A673 (cell line): ENCODE data around the gene IGSF10. TPM values are rescaled to one million over a fixed set of nuclear protein-coding genes. Genes with fewer than 3 reads are reported as not detected.

ENCODE experiments used
- BruUV-seq: library from RNA; stranded (reverse); fragments of 400-500 nt; replicated peaks from 2 replicates; lab custom pipeline; 2021; lab: Mats Ljungman, UMichigan
- CTCF ChIA-PET: fragments of 300-600 bp; sonication (Branson Sonifier 250); formaldehyde crosslinking; loops from one replicate; lab custom pipeline; 2022; ENCODE audit warnings: antibody characterized with exemption; lab: Charles Lee
- POLR2A ChIA-PET: fragments of 300-600 bp; sonication (Branson Sonifier 250); formaldehyde crosslinking; loops from one replicate; lab custom pipeline; 2022; ENCODE audit warnings: antibody characterized with exemption; ENCODE audit not compliant: low non-redundant PET; lab: Charles Lee
- DNase-seq: peaks from one replicate; pipeline ENCODE4 v3.0.0-alpha.2; 2015; ENCODE audit warnings: low spot score
- H3K27ac ChIP-seq: fragments of 200-600 bp; sonication (generic); 2 replicates; pipeline ENCODE4 v1.5.1; 2016; ENCODE audit warnings: mixed run types, low read depth, mild to moderate bottlenecking, mixed read lengths, antibody characterized with exemption, low read length; ENCODE audit not compliant: poor library complexity, severe bottlenecking
- H3K27me3 ChIP-seq: fragments of 200-600 bp; sonication (generic); replicated peaks from 2 replicates; pipeline ENCODE4 v1.6.1; 2017; ENCODE audit warnings: mixed run types, low read depth, mild to moderate bottlenecking, mixed read lengths, antibody characterized with exemption, low read length; ENCODE audit not compliant: insufficient read depth, poor library complexity
- H3K36me3 ChIP-seq: fragments of 200-600 bp; sonication (generic); 2 replicates; pipeline ENCODE4 v1.6.1; 2016; ENCODE audit warnings: mixed run types, mild to moderate bottlenecking, mixed read lengths, antibody characterized with exemption, low read length; ENCODE audit not compliant: insufficient read depth, poor library complexity, severe bottlenecking
- H3K4me1 ChIP-seq: fragments of 200-600 bp; sonication (generic); 2 replicates; pipeline ENCODE4 v1.6.1; 2017; ENCODE audit warnings: mixed run types, mild to moderate bottlenecking, mixed read lengths, antibody characterized with exemption, low read length; ENCODE audit not compliant: insufficient read depth, poor library complexity, severe bottlenecking
- H3K4me3 ChIP-seq: fragments of 200-600 bp; sonication (generic); 2 replicates; pipeline ENCODE4 v1.5.1; 2016; ENCODE audit warnings: low read depth, mixed run types, mild to moderate bottlenecking, mixed read lengths, low read length; ENCODE audit not compliant: poor library complexity, severe bottlenecking
- H3K9me3 ChIP-seq: fragments of 200-600 bp; sonication (generic); 2 replicates; pipeline ENCODE4 v1.6.1; 2016; ENCODE audit warnings: mixed run types, low read depth, mild to moderate bottlenecking, mixed read lengths, antibody characterized with exemption, low read length; ENCODE audit not compliant: poor library complexity, severe bottlenecking
- EZH2 ChIP-seq: fragments of 200-600 bp; sonication (generic); IDR thresholded peaks from 2 replicates; pipeline ENCODE4 v1.6.1; 2017; ENCODE audit warnings: borderline replicate concordance, low read depth, mild to moderate bottlenecking, mixed read lengths, antibody characterized with exemption, low read length; ENCODE audit not compliant: poor library complexity, severe bottlenecking
- intact Hi-C: fragments of 100-400 bp; cut with micrococcal nuclease; formaldehyde crosslinking; loops from one replicate; pipeline ENCODE4 v1.10.0; 2022; ENCODE audit not compliant: unreplicated experiment
- total RNA-seq: library from RNA; stranded (reverse); gene quantifications from 2 replicates; pipeline ENCODE4 v1.2.3, GENCODE V29; 2021
- TF ChIP-seq, protein P1 (sequence below): fragments of 300-800, 200-600 bp; sonication (generic); conservative IDR thresholded peaks from 2 replicates; pipeline ENCODE4 v1.5.1; 2017; ENCODE audit warnings: low read depth, mild to moderate bottlenecking, antibody characterized with exemption, low read length, moderate library complexity, mixed read lengths

IGSF10 gene
- total RNA-seq, 1 experiment from 2014 or later: 10.5 TPM

DNA sequence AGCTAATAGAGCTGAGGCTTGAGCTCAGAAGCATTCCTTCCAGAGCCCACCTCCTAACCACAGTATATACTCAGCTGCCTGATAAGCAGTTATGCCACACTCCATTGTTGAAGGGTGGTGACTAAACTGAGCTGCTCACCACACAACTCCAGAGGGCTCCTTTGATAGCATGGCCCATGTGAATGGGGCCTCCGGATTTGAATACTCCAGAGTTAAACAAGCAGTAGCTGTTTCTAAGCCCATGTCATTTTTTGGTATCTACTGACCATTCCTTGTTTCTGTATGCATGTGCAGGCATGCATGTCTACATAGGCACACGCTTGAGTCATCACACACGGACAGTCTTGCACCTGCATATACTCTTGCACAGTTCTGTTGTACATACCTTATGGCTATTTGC is 28.9 kb downstream of the IGSF10 start:
- H3K4me3 ChIP-seq: no peak overlapping the region
- no peak overlapping the region for H3K27ac ChIP-seq
- BruUV-seq: no TSS peak
- no peaks in the 10 kb centered on the region for H3K9me3 ChIP-seq
- intact Hi-C loops: no loop called here
- H3K36me3 ChIP-seq: no peaks in the 10 kb centered on the region
- POLR2A ChIA-PET: no interaction called here
- CTCF ChIA-PET: no interaction called here
- H3K4me1 ChIP-seq: peaks cover 5% of the 10 kb centered on the region
- no peak for TF ChIP-seq EZH2
- TF ChIP-seq, protein P1, sequence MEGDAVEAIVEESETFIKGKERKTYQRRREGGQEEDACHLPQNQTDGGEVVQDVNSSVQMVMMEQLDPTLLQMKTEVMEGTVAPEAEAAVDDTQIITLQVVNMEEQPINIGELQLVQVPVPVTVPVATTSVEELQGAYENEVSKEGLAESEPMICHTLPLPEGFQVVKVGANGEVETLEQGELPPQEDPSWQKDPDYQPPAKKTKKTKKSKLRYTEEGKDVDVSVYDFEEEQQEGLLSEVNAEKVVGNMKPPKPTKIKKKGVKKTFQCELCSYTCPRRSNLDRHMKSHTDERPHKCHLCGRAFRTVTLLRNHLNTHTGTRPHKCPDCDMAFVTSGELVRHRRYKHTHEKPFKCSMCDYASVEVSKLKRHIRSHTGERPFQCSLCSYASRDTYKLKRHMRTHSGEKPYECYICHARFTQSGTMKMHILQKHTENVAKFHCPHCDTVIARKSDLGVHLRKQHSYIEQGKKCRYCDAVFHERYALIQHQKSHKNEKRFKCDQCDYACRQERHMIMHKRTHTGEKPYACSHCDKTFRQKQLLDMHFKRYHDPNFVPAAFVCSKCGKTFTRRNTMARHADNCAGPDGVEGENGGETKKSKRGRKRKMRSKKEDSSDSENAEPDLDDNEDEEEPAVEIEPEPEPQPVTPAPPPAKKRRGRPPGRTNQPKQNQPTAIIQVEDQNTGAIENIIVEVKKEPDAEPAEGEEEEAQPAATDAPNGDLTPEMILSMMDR: no peak
- H3K27me3 ChIP-seq: no peaks in the 10 kb centered on the region
- DNase-seq: no peak

DNA sequence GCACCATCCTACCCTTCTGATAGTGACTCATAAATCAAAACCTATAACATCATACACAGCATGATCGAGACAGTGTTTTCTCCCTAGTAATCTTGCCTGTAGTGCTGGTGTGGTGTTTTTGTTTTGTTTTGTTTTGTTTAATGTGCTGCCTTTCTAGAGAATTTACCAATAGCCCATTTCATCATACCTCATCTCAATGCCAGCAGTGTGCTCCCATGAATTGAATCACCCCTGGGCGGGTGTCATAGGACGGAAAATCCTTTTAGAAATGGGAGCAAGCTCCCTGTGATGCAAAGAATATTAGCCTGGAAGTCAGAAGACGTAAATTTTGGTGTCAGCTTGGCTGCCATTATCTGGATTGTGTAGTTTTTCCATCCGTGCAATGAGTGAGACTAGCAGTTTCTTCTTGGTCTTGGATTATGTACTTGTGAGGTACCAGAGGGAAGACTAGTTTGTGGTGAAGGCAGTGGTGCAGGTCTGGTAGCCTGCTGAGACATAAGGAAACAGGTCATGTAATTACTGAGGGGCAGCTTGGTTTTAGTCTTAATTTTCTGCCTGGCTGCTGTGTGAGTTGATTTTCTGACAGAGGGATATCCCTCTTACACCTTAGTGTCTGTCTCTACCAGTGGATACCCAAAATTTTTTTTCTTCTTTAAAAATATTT is 29.9 kb downstream of the IGSF10 start:
- Histone ChIP-seq H3K4me1 (peaks cover 13% of the 10 kb centered on the region), H3K9me3 (no peaks in the 10 kb centered on the region), H3K4me3 (no peak overlapping the region), H3K27me3 (no peaks in the 10 kb centered on the region), H3K27ac (no peak overlapping the region), H3K36me3 (no peaks in the 10 kb centered on the region)
- ChIA-PET CTCF (no interaction called here), POLR2A (no interaction called here)
- BruUV-seq: no TSS peak
- no peak for TF ChIP-seq EZH2
- DNase-seq: no peak
- intact Hi-C loops: no loop called here

DNA sequence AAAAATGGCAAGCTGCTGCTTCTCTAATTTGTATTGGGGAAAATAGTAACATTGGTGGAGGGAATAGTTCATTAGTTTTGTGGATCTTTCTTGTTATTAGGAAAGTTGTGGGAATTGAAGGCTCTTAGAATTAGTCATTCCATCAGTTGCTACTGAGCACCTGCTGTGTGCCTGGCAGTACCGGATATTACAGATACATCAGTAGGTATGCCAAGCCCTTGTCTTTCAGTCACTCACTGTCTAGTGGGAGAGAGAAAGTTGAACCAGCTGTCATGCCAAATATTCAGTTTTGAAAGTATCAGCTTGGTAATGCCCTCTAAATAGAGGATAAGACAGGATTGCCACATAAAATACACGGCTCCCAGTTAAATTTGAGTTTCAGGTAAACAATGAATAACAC is 32.5 kb downstream of the IGSF10 start:
- ChIA-PET CTCF (no interaction called here), POLR2A (no interaction called here)
- no peaks in the 10 kb centered on the region for H3K27me3 ChIP-seq

More for the DNA sequence above, 32.5 kb downstream of the IGSF10 start:
- BruUV-seq: no TSS peak
- Histone ChIP-seq H3K9me3 (no peaks in the 10 kb centered on the region), H3K36me3 (no peaks in the 10 kb centered on the region), H3K27ac (no peak overlapping the region), H3K4me3 (no peak overlapping the region), H3K4me1 (peaks cover 20% of the 10 kb centered on the region)
- intact Hi-C loops: loop anchor here (5.0 to 10.0 kb wide), 2 partner anchors 204 to 489 kb away; no protein-coding TSS in a partner anchor
- TF ChIP-seq, protein P1: no peak
- TF ChIP-seq EZH2: no peak
- peak; percentile 19 for DNase-seq
